SW 1271 (cell line): ENCODE measurements around the gene HACD1.
"Not testable (repeated sequence)": the region's sequence is repeated elsewhere in the genome, so short reads cannot be mapped to it uniquely, and the experiment has no call there.

Experiments
- DNase-seq, 2 experiments: peaks; one replicate each; lab custom pipeline; 2025; lab: John Stamatoyannopoulos, UW

The HACD1 gene

DNA sequence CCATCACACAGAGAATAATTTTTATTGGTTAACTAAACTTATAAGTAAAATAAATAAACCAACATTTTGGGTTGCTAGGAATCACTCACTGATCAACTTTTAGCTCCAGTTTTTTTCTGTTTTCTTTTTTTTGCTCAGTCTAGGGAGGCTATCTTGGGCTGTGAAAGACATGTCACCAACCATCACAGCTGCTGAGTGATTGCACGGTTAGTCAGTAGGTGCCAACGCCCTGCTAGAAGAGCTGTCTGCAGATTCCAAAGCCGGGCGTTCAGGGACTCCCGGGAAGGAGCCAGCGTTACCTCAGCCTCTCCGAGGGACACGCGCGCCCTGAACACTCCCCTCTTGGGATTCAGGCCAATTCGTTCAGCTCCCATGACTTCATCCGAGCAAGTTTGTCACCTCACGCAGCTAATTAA lies 26.2 kb upstream of the HACD1 start:
- peak in 1 of 2 experiments; percentile 19 for DNase-seq

GRCh38 chr10:17640331-17640816 lies 23.2 kb upstream of the HACD1 start:
- DNase-seq, result no peak

DNA sequence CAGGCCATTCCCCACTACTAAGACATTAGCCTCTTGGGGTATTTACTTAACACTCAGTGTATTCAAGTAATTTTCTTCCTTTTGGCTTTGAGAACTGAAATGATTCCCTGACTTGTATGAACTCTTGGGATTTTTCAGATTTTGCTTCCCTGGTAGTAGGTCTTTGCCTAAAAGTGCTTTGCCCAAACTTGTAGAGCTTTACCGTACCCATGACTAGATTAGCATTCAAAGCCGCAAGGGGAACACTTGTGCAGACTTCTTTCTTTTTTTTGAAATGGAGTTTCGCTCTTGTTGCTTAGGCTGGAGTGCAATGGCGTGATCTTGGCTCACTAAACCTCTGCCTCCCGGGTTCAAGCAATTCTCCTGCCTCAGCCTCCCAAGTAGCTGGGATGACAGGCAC lies 20.7 kb upstream of the HACD1 start:
- no peak for DNase-seq

GRCh38 chr10:17633353-17633752 lies 16.2 kb upstream of the HACD1 start:
- no peak for DNase-seq

GRCh38 chr10:17632590-17632989 lies 15.4 kb upstream of the HACD1 start:
- not testable (repeated sequence) for DNase-seq

DNA sequence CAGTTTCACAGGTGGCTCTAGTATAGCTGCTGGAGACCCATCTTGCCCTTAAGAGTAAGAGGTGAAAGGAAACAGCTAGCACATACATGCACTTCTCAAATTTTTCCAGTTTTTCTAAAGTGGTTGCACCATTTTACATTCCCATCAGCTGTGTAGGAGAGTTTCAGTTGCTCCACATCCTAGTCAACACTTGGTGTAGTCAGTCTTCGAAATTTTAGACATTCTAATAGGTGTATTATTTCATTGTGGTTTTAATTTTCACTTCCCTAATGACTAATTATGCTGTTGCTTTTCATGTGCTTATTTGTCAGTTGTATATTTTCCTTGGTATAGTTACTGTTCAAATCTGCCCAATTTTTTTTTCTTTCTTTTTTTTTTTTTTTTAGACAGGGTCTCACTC lies 9.5 kb upstream of the HACD1 start:
- DNase-seq, result no peak

- DNase-seq, result no peak
Measured at GRCh38 chr10:17624996-17625395, 7.8 kb upstream of the HACD1 start.

GRCh38 chr10:17622061-17622460 lies 4.9 kb upstream of the HACD1 start:
- no peak for DNase-seq

- DNase-seq, result peak; percentile 8 to 21
Measured at GRCh38 chr10:17616403-17617030, 657 bp downstream of the HACD1 start.

DNA sequence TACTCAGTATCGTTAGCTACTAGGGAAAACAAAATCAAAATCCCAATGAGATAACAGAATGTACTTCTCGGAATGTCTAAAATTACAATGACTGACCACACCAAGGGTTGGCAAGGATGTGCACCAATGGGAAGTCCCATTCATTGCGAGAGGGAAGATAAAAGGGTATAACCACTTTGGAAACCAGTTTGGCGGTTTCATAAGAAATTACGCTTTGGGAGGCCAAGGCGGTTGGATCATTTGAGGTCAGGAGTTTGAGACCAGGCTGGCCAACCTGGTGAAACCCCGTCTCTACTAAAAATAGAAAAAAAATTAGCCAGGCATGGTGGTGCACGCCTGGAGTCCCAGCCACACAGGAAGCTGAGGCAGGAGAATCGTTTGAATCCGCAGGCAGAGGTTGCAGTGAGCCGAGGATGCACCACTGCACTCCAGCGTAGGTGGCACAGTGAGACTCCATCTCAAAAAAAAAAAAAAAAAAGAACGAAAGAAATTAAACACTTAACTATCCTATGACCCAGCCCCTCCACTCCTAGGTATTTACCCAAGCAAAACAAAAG lies 7.6 kb downstream of the HACD1 start:
- DNase-seq, result no peak

DNA sequence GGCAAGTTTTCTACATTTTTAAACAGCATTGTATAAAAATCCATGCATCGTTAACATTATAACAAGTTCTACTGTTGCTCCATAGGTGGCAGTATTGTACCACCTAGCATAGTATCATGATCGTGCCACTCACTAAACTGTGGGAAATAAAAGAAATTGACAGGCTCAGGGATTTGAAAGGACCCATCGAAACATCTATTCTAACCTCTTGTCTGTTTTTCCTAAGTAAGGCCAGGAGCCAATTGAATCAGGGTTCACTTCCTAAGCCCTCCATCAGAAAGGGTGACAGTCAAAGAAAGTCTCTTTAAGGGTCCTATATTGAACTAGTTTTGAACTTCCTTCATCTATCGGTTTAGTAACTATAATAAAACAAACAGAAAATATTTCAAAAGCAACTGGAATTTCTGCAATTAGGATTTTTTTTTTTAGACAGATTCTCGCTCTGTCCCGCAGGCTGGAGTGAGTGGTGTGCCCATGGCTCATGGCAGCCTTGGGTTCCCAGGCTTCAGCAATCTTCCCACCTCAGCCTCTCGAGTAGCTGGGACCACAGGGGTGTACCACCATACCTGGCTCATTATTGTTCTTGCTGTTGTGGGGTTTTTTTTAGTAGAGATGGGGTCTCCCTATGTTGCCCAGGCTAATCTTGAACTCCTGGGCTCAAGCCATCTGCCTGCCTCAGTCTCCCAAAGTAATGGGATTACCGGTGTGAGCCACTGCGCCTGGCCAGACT lies 9.4 kb downstream of the HACD1 start:
- DNase-seq, result peak; percentile 14 to 48

GRCh38 chr10:17607060-17607459 lies 10.1 kb downstream of the HACD1 start:
- DNase-seq, result no peak

DNA sequence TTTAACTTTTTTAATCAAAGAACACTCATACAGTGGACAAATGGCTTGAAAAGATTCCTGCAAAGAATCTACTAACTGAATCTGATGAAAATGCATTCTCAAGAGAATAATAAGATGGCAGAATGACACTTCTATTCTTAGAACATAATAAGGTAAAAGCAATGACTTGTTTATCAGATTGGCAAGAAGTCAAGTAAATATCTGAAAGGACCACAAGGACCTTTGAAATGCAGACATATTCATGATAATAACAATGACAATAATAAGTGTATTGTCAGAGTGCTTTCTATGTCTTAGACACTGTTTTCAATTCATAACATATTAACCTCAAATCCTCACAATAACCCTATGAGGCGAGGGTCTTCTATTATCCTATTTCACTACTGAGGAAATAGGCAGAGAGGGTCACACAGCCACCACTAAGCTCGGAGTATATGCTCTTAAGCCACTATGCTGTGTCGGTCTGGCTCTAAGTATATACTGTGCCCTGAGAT lies 10.6 kb downstream of the HACD1 start:
- no peak for DNase-seq

- no peak for DNase-seq
Measured at GRCh38 chr10:17605936-17606335, 11.2 kb downstream of the HACD1 start.

GRCh38 chr10:17599089-17599488 lies 18.1 kb downstream of the HACD1 start:
- DNase-seq, result peak in 1 of 2 experiments; percentile 7

- DNase-seq, result no peak
Measured at GRCh38 chr10:17597386-17597785, 19.8 kb downstream of the HACD1 start.

- DNase-seq, result no peak
Measured at GRCh38 chr10:17590969-17591645, 26.1 kb downstream of the HACD1 start.

DNA sequence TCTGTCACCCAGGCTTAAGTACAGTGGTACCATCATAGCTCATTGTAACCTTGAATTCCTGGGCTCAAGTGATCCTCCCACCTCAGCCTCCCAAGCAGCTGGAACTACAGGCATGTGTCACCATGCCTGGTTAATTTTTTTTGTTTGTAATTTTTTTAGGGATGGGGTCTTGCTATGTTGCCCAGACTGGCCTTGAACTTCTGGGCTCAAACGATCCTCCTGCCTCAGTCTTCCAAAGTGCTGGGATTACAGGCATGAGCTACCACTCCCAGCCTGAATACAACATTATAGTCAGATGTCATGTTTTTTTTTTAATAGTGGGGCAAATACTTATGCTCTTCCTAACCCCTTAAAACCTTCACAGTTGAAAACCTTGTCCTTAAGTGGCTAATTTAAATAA lies 27.9 kb downstream of the HACD1 start:
- not testable (repeated sequence) for DNase-seq

- DNase-seq, result no peak
Measured at GRCh38 chr10:17588420-17588819, 28.8 kb downstream of the HACD1 start.

- DNase-seq, result not testable (repeated sequence)
Measured at GRCh38 chr10:17587321-17587720, 29.9 kb downstream of the HACD1 start.

- no peak for DNase-seq
Measured at GRCh38 chr10:17586821-17587234, 30.3 kb downstream of the HACD1 start.

GRCh38 chr10:17585016-17585415 lies 32.2 kb downstream of the HACD1 start:
- DNase-seq, result no peak
